ENCODE results near the gene IGFN1.

Gene IGFN1

GRCh38 chr1:201184307-201185122 is 6.1 kb upstream of the IGFN1 start:
- TF ChIP-seq, protein P1, sequence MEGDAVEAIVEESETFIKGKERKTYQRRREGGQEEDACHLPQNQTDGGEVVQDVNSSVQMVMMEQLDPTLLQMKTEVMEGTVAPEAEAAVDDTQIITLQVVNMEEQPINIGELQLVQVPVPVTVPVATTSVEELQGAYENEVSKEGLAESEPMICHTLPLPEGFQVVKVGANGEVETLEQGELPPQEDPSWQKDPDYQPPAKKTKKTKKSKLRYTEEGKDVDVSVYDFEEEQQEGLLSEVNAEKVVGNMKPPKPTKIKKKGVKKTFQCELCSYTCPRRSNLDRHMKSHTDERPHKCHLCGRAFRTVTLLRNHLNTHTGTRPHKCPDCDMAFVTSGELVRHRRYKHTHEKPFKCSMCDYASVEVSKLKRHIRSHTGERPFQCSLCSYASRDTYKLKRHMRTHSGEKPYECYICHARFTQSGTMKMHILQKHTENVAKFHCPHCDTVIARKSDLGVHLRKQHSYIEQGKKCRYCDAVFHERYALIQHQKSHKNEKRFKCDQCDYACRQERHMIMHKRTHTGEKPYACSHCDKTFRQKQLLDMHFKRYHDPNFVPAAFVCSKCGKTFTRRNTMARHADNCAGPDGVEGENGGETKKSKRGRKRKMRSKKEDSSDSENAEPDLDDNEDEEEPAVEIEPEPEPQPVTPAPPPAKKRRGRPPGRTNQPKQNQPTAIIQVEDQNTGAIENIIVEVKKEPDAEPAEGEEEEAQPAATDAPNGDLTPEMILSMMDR (IDR thresholded peaks at IDR 0.05; ENCODE audit: extremely low read depth, insufficient read depth, missing control alignments) = peak; percentile 23
- in situ Hi-C loops (cut with MboI; ENCODE audit: low pct_unique_long_range_greater_than_20kb, low sequenced_read_pairs, unreplicated experiment) = no loop called here
- no peak for DNase-seq (ENCODE audit: low spot score)

DNA sequence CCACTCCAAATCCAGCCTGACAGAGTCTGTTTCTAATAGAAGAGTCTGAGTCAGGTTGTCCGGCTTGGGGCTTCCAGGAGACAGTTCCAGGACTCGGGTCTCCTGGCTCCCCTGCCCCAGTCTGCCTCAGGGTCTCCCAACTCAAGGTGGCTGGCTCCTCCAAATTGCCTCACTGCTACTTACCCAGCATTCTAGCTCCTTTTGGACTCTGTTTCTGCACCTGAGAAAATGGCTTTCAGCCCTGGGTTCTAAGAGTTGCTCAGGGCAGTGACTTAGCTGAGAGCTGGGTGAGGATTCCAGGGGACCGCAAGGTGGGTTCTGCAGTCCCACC is 5.5 kb upstream of the IGFN1 start:
- TF ChIP-seq, protein P1 (IDR thresholded peaks at IDR 0.05; ENCODE audit: extremely low read depth, insufficient read depth, missing control alignments) = no peak
- no peak for DNase-seq (ENCODE audit: low spot score)
- in situ Hi-C loops (cut with MboI; ENCODE audit: low pct_unique_long_range_greater_than_20kb, low sequenced_read_pairs, unreplicated experiment) = no loop called here

DNA sequence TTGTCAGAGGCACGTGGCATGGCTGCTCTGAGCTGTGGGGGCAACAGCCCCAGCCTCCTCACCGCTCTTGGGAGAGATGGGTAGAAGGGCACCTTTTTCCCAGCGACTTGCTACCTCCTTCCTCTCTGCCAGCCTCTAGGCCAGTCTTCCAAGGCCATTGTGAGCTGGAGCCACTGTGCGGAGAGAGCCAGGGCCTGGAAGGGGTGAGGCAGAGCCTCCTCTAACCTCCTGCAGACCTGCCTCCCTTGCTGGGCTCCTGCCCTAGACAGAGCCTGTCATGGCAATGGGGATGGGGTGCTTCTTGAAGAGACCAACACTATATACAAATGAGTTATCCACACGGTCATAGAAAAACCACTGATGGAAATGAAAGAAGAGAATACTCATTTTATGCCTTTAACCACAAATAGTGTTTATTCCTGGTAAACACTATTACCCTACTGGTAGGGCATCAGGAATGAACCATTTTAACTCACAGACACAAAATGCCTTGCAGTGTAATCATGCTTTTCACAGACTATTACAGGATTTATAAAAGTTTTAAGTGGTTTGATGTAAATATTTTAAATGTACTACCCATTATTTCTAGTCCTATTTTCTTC is 5.0 kb upstream of the IGFN1 start:
- in situ Hi-C loops (cut with MboI; ENCODE audit: low pct_unique_long_range_greater_than_20kb, low sequenced_read_pairs, unreplicated experiment) = no loop called here
- no peak for DNase-seq (ENCODE audit: low spot score)
- TF ChIP-seq, protein P1 (IDR thresholded peaks at IDR 0.05; ENCODE audit: extremely low read depth, insufficient read depth, missing control alignments) = no peak

DNA sequence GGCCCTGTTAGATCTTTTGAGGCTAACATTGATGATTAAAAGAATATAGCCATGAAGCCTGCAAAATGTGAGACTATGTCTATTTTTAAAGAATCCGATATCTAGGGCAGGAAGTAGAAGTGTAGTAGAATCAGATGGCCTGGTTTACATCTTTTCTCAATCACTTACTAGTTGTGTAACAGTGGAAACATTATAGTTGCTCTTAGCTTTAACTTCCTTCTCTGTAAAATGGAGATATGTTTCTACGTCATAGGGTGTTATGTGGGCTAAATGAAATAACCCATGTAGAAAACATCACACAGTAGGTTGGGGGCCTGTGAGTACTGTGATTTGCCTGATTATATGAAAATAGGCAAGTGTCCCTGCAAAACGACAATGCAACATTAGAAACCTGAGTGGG is 4.4 kb upstream of the IGFN1 start:
- TF ChIP-seq, protein P1 (IDR thresholded peaks at IDR 0.05; ENCODE audit: extremely low read depth, insufficient read depth, missing control alignments) = no peak
- in situ Hi-C loops (cut with MboI; ENCODE audit: low pct_unique_long_range_greater_than_20kb, low sequenced_read_pairs, unreplicated experiment) = no loop called here
- DNase-seq (ENCODE audit: low spot score) = no peak

GRCh38 chr1:201189085-201189484 is 1.5 kb upstream of the IGFN1 start:
- in situ Hi-C loops (cut with MboI; ENCODE audit: low pct_unique_long_range_greater_than_20kb, low sequenced_read_pairs, unreplicated experiment) = no loop called here
- DNase-seq (ENCODE audit: low spot score) = no peak
- TF ChIP-seq, protein P1 (IDR thresholded peaks at IDR 0.05; ENCODE audit: extremely low read depth, insufficient read depth, missing control alignments) = no peak

- TF ChIP-seq, protein P1 (IDR thresholded peaks at IDR 0.05; ENCODE audit: extremely low read depth, insufficient read depth, missing control alignments) = no peak
- DNase-seq (ENCODE audit: low spot score) = no peak
- in situ Hi-C loops (cut with MboI; ENCODE audit: low pct_unique_long_range_greater_than_20kb, low sequenced_read_pairs, unreplicated experiment) = no loop called here
Measured at GRCh38 chr1:201190005-201190404, 619 bp upstream of the IGFN1 start.
